GM23248 (cell line): Measurements from ENCODE around the gene IL21R.

Source experiments
- EZH2 ChIP-seq: fragments of 200-600 bp; sonication (generic); IDR thresholded peaks from 2 replicates; pipeline ENCODE4 v1.6.1; 2018; ENCODE audit warnings: antibody characterized with exemption, mild to moderate bottlenecking; ENCODE audit not compliant: insufficient read depth, poor library complexity, severe bottlenecking
- EZH2phosphoT487 ChIP-seq: fragments of 200-600 bp; sonication (generic); IDR thresholded peaks from 2 replicates; pipeline ENCODE4 v1.6.1; 2018; ENCODE audit warnings: antibody characterized with exemption, moderate library complexity, mild to moderate bottlenecking, low read depth; ENCODE audit not compliant: insufficient read depth

GRCh38 chr16:27356794-27357193 lies 45.2 kb upstream of the IL21R start:
- TF ChIP-seq EZH2 (no peak), EZH2phosphoT487 (no peak)
